HG02981 (cell line): Measurements from ENCODE around the gene WASL.
A peak's percentile ranks its signal among the peaks of the same experiment; 100 is the strongest.
"Not testable (repeated sequence)": the region's sequence is repeated elsewhere in the genome, so short reads cannot be mapped to it uniquely, and the experiment has no call there.

Experiments used
- ATAC-seq: cut with Tn5 transposase; IDR thresholded peaks from one replicate; pipeline ENCODE4 v1.9.1; 2021; ENCODE audit warnings: mild to moderate bottlenecking, moderate library complexity; ENCODE audit not compliant: unreplicated experiment

Gene WASL

DNA sequence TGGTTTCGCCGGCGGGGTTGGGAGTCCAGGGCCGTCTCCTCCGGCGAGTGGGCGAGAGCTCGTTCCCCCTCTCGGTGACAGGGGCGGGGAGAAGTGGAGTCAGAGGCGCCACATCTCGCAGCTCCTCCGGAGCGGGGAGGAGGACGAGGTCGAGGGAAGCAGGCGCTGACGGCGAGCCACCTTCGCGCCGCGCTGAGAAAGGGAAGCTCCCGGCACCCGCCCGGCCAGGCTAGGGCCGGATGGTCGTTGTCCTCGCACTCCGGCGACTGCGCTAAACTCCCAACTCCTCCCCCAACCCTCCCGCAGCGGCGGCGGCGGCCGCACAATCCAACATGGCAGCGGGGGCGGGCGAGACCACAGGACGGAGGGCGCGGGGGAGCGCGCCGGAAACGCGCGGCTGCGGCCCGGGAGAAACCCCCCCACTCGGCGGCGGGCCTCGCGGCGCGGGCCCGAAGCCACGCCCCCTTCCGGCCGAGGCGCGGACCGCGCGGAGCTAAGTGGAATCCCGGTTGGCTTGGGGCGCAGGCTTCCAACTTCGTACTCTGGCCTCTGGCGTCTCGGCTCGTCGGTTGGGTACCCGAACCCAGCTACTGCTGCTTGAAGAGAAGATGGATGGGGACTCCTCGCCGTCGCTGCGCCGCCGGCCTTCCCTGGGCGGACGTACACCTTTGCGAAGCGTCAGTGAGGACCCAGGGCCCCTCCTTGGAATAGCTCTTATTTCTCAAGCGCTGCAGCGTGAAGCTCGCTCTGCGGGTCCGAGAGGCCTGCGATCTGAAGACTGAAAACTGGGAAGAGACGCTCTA, at the start of gene WASL:
Gene WASL (minus strand): TSS at position 270 of the 803 bp plus-strand sequence. CDS start 269 bp downstream, at position 1.
- peak; percentile 63 for ATAC-seq

DNA sequence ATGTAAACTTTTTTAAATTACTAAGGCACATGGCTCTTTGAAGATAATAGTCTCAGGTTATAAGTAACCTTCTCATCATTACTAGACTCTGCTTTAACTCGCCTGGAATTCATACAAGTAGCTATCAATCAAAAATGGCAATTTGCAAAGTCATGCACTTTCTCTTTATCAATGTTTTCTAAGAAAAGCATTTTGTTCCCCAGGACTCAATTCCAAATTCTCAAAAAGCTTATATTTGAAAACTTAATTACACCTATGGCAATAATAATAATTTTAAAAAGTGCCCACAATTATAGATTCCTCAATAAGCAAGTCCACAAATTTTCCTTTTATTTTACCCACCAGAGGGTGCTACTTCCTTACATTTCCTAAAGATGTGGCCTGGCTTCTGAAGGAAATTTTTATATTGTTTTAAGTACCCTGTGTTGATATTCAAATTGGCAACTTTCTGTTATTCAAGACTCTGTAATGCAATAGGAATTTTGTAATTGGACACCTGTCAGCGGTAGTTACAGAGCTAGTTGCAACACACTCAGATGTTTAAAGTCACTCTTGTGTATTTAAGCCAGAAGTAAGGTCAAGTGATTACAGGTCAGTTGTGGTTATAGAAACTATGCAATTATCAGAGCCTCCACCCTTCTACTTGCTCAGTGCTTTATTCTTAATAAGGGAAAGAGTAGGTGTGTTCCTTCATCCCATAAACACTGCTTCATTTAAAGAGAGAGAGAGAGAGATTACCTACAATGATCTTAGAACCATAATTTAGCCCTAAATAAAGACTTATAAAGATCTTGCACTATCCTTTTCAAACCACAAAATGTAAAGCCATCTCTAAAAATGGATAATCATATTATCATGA, 49.1 kb upstream of the WASL start:
- ATAC-seq = no peak

DNA sequence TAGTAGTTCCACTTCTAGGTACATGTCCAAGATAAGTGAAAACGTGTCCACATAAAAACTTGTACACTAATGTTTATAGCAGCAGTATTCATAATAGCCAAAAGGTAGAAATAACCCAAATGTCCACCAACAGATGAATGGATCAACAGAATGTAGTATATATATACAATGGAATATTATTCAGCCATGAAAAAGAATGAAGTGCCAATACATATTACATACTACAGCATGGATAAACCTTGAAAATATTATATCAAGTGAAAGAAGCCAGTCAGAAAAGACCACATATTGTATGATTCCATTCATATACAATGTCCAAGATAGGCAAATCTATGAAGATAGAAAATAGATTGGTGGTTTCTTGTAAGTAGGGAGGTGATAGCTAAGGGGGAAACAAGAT, 47.8 kb upstream of the WASL start:
- no peak for ATAC-seq

- no peak for ATAC-seq
Measured at GRCh38 chr7:123795917-123796316, 47.1 kb upstream of the WASL start.

DNA sequence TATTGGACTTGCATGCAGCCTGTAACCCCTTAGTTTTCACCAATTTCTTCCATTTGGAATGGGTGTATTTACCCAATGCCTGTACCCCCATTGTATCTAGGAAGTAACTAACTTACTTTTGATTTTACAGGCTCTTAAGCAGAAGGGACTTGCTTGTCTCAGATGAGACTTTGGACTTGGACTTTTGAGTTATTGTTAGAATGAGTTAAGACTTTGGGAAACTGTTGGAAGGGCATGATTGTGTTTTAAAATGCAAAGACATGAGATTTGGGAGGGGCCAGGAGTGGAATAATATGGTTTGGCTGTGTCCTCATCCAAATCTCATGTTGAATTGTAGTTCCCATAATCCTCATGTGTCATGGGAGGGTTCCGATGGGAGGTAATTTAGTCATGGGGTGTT, 46.3 kb upstream of the WASL start:
- ATAC-seq = not testable (repeated sequence)

GRCh38 chr7:123792547-123792946, 43.7 kb upstream of the WASL start:
- peak; percentile 49 for ATAC-seq

GRCh38 chr7:123791001-123791400, 42.2 kb upstream of the WASL start:
- no peak for ATAC-seq

DNA sequence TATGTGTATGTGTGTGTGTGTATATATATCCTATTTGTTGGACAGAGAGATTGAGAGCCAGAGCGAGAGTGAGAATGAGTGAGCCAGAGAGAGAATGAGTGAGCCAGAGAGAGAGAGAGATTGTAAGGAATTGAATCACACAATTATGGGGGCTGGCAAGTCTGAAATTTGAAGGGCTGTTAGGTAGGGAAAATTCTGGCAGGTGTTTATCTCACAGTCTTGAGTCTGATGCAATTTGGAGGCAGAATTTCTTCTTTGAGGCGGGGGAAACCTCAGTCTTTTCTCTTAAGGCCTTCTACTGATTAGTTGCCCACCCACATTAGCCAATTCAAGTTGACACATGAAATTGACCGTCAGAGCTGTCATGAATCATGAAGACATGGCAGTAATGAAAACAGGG, 41.0 kb upstream of the WASL start:
- ATAC-seq = no peak

- no peak for ATAC-seq
Measured at GRCh38 chr7:123789206-123789784, 40.5 kb upstream of the WASL start.

GRCh38 chr7:123788584-123788983, 39.8 kb upstream of the WASL start:
- no peak for ATAC-seq

DNA sequence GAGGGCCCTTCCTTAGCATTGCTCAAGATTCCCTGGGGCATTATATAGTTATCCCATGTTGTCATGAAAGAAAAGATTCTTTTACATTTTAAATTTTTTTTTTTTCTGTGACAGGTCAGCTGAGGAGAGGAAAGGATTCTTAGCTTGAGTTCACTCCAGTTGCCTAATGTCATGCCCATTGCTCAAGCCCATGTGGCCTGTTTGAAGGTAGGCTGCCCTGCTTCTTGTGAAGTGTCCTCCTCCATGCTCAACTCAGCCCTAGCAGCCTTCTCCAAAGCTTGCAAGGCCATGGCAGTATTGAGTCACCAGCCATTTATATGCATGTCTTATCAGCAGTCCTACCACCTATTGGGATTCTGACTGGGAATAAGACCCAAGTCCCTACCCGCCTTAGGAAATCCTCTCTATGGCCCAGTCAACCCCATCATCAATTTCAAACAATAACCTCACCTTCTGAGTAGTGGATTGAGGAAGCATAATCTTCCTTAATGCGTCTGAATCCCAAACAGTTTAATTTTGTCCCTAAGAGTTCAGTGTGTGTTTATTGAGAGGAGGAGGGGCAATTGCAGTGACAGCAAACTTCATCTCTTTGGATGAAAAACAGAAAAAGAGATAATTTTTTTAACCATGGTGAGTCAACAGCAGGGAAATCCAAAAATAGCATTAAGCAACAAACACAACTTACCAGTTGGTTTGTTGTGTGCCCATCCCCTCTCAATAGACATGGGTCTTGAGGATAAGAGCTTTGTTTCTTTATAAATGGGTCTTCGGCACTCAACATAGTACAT, 38.6 kb upstream of the WASL start:
- ATAC-seq = no peak

GRCh38 chr7:123784263-123784662, 35.5 kb upstream of the WASL start:
- ATAC-seq = no peak

- no peak for ATAC-seq
Measured at GRCh38 chr7:123783820-123784219, 35.0 kb upstream of the WASL start.

GRCh38 chr7:123782071-123782798, 33.4 kb upstream of the WASL start:
- ATAC-seq = no peak

DNA sequence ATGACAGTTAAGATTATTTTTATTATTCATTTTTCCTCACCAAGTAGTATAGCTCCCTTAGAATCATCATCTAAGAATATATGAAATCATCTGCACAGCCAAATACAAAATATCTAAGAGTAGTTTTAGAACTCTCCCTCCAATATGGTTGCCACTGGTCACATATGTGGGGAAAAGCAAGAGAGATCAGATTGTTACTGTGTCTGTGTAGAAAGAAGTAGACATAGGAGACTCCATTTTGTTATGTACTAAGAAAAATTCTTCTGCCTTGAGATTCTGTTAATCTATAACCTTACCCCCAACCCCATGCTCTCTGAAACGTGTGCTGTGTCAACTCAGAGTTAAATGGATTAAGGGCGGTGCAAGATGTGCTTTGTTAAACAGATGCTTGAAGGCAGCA, 31.7 kb upstream of the WASL start:
- not testable (repeated sequence) for ATAC-seq

- no peak for ATAC-seq
Measured at GRCh38 chr7:123774496-123774895, 25.7 kb upstream of the WASL start.

GRCh38 chr7:123773481-123773880, 24.7 kb upstream of the WASL start:
- ATAC-seq = no peak

GRCh38 chr7:123772652-123773051, 23.8 kb upstream of the WASL start:
- no peak for ATAC-seq

GRCh38 chr7:123771846-123772245, 23.0 kb upstream of the WASL start:
- ATAC-seq = no peak

DNA sequence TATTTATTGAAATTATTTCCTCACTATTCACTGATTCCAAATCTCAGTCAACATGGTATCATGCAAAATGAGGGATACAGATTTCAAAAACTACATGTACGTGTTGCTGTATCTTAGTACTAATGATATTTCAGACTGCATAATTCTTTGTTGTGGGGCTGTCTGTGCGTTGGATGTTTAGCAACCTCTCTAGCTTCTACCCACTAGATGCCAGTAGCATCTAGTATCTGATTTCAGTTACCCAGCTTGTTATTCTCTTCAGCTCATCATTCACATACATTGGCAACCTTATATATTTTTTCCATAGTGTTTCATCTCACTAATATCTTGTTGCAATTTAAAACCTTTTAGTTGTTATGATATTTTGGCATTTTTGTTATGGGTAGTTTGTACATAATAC, 22.5 kb upstream of the WASL start:
- no peak for ATAC-seq
